ENCODE measurements around the gene SYT5. TPM values are rescaled to one million over a fixed set of nuclear protein-coding genes. Genes with fewer than 3 reads are reported as not detected.

The SYT5 gene
- total RNA-seq, 2 experiments from 2014 or later: 0.84 TPM; not detected in 1

DNA sequence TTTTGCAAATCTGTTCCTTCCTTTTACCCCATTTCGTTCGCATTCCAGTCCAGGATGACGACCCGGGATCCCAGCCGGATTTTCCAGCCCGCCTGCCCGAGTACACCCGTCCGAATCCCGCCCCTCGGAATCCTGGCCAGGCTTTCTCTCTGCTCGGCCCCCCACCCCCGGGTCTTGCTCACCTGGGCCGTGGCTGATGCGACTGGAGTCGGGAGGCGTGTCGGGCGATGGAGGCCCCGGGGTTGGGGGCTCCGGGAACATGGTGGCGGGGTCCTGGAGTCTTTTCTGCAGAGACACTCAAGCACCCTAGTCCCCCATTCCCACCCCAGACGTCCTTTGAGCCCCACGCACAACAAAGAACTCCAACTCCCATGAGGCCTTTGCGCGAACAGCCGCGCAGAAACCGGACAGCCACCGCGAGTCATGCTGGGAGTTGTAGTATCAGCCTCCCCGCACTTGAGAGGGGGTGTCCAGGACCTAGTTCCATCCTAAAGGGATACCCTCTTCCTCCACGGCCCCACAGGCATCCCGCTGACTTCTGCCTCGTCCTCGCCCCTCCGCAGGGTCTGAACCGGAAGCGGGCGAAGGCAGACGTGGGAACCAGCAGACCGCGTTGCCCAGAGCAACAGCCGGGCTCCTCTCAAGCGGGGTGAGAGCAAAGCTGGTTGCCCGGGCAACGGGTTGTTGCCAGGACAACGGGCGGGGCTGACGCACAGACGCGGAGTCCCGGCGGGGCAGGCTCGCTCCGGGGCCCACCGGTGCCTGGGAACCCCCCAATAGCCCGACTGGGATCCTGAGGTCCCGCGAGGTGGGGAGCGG, 1.1 kb downstream of the SYT5 start:
- DNase-seq (ENCODE audit: low spot score): peak; percentile 90
- CTCF ChIA-PET (ENCODE audit: unreplicated experiment): no interaction called here
- no peaks in the 10 kb centered on the region for H4K20me1 ChIP-seq (ENCODE audit: insufficient read depth, low read length)
- peak overlapping the region; percentile 75 for H3K4me2 ChIP-seq (ENCODE audit: low read length)
- peak overlapping the region; percentile 10; the same call in 1 of the 2 replicates for H2AFZ ChIP-seq (ENCODE audit: low read length)
- H3K9me3 ChIP-seq (ENCODE audit: low read length): no peaks in the 10 kb centered on the region
- no peaks in the 10 kb centered on the region for H3K36me3 ChIP-seq (ENCODE audit: insufficient read depth, low read length)
- POLR2A ChIA-PET: interaction anchor here (0.6 kb wide), 1 partner anchor 32 kb away, joined by 7 read pairs; no protein-coding TSS in a partner anchor
- peak overlapping the region; percentile 65 for H3K4me3 ChIP-seq (ENCODE audit: low read depth, low read length, poor library complexity, severe bottlenecking)
- H3K4me1 ChIP-seq (ENCODE audit: insufficient read depth, low read length, poor library complexity, severe bottlenecking): peaks cover 26% of the 10 kb centered on the region
- TF ChIP-seq, protein P1, sequence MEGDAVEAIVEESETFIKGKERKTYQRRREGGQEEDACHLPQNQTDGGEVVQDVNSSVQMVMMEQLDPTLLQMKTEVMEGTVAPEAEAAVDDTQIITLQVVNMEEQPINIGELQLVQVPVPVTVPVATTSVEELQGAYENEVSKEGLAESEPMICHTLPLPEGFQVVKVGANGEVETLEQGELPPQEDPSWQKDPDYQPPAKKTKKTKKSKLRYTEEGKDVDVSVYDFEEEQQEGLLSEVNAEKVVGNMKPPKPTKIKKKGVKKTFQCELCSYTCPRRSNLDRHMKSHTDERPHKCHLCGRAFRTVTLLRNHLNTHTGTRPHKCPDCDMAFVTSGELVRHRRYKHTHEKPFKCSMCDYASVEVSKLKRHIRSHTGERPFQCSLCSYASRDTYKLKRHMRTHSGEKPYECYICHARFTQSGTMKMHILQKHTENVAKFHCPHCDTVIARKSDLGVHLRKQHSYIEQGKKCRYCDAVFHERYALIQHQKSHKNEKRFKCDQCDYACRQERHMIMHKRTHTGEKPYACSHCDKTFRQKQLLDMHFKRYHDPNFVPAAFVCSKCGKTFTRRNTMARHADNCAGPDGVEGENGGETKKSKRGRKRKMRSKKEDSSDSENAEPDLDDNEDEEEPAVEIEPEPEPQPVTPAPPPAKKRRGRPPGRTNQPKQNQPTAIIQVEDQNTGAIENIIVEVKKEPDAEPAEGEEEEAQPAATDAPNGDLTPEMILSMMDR (conservative IDR thresholded peaks at IDR 0.05; ENCODE audit: low read length): no peak
- no peak for TF ChIP-seq EZH2phosphoT487 (IDR thresholded peaks at IDR 0.05; ENCODE audit: borderline replicate concordance, low read depth, low read length)
- H3K79me2 ChIP-seq (ENCODE audit: insufficient read depth, low read depth, low read length): no peaks in the 10 kb centered on the region
- intact Hi-C loops (cut with micrococcal nuclease; ENCODE audit: unreplicated experiment): loop anchor here (2.0 kb wide), 1 partner anchor 80 kb away; the partner anchor contains the start of gene PPP6R1
- no peak overlapping the region for H3K27ac ChIP-seq (ENCODE audit: low read depth, low read length, poor library complexity, severe bottlenecking)
- BruUV-seq (replicated peaks): no TSS peak
- no peaks in the 10 kb centered on the region for H3K9me2 ChIP-seq (ENCODE audit: insufficient read depth, low read length)

DNA sequence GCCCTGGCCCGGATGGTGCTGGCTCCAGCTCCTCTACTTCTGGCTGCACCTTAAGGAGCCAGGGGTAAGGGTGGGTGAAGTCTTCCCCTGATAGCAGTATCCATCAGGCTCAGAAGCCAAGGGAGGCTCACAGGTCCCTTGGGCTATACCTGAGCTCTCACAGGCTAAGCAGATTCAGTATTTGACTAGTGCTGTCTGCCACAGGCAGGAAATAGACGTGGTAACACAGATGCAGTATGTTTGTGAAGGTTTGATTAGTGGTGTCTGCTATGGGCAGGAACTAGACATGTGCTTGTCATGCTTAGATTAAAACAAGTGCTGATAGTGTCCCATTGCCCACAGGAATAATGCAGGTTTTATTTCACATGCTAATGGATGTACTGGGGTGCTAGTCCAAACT, 4.0 kb downstream of the SYT5 start:
- no peak overlapping the region for H3K27ac ChIP-seq (ENCODE audit: low read depth, low read length, poor library complexity, severe bottlenecking)
- H4K20me1 ChIP-seq (ENCODE audit: insufficient read depth, low read length): no peaks in the 10 kb centered on the region
- H3K4me3 ChIP-seq (ENCODE audit: low read depth, low read length, poor library complexity, severe bottlenecking): no peak overlapping the region
- H3K9me3 ChIP-seq (ENCODE audit: low read length): no peaks in the 10 kb centered on the region
- no TSS peak for BruUV-seq (replicated peaks)
- TF ChIP-seq EZH2phosphoT487 (IDR thresholded peaks at IDR 0.05; ENCODE audit: borderline replicate concordance, low read depth, low read length): no peak
- no peaks in the 10 kb centered on the region for H3K36me3 ChIP-seq (ENCODE audit: insufficient read depth, low read length)
- no peak overlapping the region for H3K4me2 ChIP-seq (ENCODE audit: low read length)
- H3K79me2 ChIP-seq (ENCODE audit: insufficient read depth, low read depth, low read length): no peaks in the 10 kb centered on the region
- ChIA-PET POLR2A (interaction anchor here (1.3 kb wide), 1 partner anchor 25 kb away, joined by 3 read pairs; no protein-coding TSS in a partner anchor), CTCF (ENCODE audit: unreplicated experiment) (no interaction called here)
- DNase-seq (ENCODE audit: low spot score): peak; percentile 71
- H2AFZ ChIP-seq (ENCODE audit: low read length): peak overlapping the region; percentile 34
- intact Hi-C loops (cut with micrococcal nuclease; ENCODE audit: unreplicated experiment): no loop called here
- peaks cover 37% of the 10 kb centered on the region for H3K4me1 ChIP-seq (ENCODE audit: insufficient read depth, low read length, poor library complexity, severe bottlenecking)
- no peaks in the 10 kb centered on the region for H3K9me2 ChIP-seq (ENCODE audit: insufficient read depth, low read length)

DNA sequence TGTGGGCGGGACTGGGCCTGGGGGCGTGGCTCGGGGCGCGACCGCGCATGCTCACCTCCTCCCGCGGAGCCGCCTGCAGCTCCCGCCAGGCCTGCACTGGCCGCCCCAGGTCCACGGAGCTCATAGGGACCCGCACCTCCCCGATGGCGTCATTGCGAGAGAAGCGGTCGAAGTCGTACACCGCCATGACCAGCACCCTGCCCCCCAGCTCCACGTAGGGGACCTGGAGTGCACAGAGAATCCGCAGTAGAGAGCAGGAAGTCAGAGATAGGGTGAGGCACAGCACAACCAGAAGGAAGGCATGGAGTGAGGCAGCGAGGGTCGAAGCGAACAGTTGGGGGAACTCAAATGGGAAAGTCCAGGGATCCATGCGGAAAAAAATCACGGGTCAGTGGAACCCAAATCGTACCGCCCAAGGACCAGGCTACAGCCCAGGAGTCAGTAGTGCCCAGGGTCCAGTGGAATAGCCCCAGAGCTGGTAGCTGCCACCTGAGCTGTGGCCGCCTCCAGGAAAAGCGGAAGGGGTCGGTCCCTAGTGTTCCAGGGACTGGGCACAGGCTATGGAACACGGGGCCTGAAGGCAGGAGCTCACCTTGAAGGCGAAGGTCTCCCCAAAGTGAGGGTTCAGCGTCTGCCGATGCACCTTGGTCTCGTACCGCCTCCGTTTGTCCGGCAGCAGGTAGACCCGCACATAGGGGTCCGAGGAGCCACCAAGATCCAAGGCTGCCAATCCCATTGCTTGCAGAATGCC, 4.8 kb downstream of the SYT5 start:
- H2AFZ ChIP-seq (ENCODE audit: low read length): no peak overlapping the region
- intact Hi-C loops (cut with micrococcal nuclease; ENCODE audit: unreplicated experiment): no loop called here
- no peak overlapping the region for H3K4me3 ChIP-seq (ENCODE audit: low read depth, low read length, poor library complexity, severe bottlenecking)
- TF ChIP-seq, protein P1 (conservative IDR thresholded peaks at IDR 0.05; ENCODE audit: low read length): no peak
- no peak for TF ChIP-seq EZH2phosphoT487 (IDR thresholded peaks at IDR 0.05; ENCODE audit: borderline replicate concordance, low read depth, low read length)
- no peaks in the 10 kb centered on the region for H4K20me1 ChIP-seq (ENCODE audit: insufficient read depth, low read length)
- no peak overlapping the region for H3K27ac ChIP-seq (ENCODE audit: low read depth, low read length, poor library complexity, severe bottlenecking)
- H3K36me3 ChIP-seq (ENCODE audit: insufficient read depth, low read length): no peaks in the 10 kb centered on the region
- CTCF ChIA-PET (ENCODE audit: unreplicated experiment): no interaction called here
- DNase-seq (ENCODE audit: low spot score): no peak
- H3K79me2 ChIP-seq (ENCODE audit: insufficient read depth, low read depth, low read length): no peaks in the 10 kb centered on the region
- no peak overlapping the region for H3K4me2 ChIP-seq (ENCODE audit: low read length)
- BruUV-seq (replicated peaks): no TSS peak
- peaks cover 37% of the 10 kb centered on the region for H3K4me1 ChIP-seq (ENCODE audit: insufficient read depth, low read length, poor library complexity, severe bottlenecking)
- H3K9me2 ChIP-seq (ENCODE audit: insufficient read depth, low read length): no peaks in the 10 kb centered on the region
- POLR2A ChIA-PET: interaction anchor here (1.3 kb wide), 1 partner anchor 24 kb away, joined by 3 read pairs; no protein-coding TSS in a partner anchor
- H3K9me3 ChIP-seq (ENCODE audit: low read length): no peaks in the 10 kb centered on the region

All from OCI-LY7 (cell line).